Spleen (tissue), 11 donors: ENCODE data around the gene SLC38A8. TPM values are rescaled to one million over a fixed set of nuclear protein-coding genes. Genes with fewer than 3 reads are reported as not detected.

ENCODE experiments used
- DNase-seq: peaks from one replicate; pipeline ENCODE4 v3.0.0-alpha.2; 2020
- H3K27ac ChIP-seq, 8 donors: fragments of 200-600 bp; sonication (generic) in 7 of 8; 1 replicate in 4 of 8; 2 replicates in 4 of 8; pipeline versions ENCODE4 v1.5.0 to v1.8.0; 2016 to 2021; ENCODE audit warnings: inconsistent platforms in 4 of 8, mild to moderate bottlenecking in 4 of 8, moderate library complexity in 1 of 8
- H3K27me3 ChIP-seq, 7 donors: fragments of 200-600 bp; sonication (generic) in 6 of 7; replicated peaks in 1 of 7; 1 replicate in 4 of 7; 2 replicates in 3 of 7; pipeline versions ENCODE4 v1.5.0 to v1.8.0; 2016 to 2021; ENCODE audit warnings: inconsistent platforms in 3 of 7, mild to moderate bottlenecking in 1 of 7
- H3K36me3 ChIP-seq, 6 donors: fragments of 200-600 bp; sonication (generic) in 5 of 6; 1 replicate in 4 of 6; 2 replicates in 2 of 6; pipeline versions ENCODE4 v1.5.0 to v1.8.0; 2016 to 2021; ENCODE audit warnings: inconsistent platforms in 2 of 6
- H3K4me1 ChIP-seq, 6 donors: fragments of 200-600 bp; sonication (generic) in 5 of 6; 1 replicate in 3 of 6; 2 replicates in 3 of 6; pipeline versions ENCODE4 v1.5.0 to v1.8.0; 2016 to 2021; ENCODE audit warnings: inconsistent platforms in 3 of 6
- H3K4me3 ChIP-seq, 8 donors: fragments of 200-600 bp; sonication (generic) in 7 of 8; 1 replicate in 4 of 8; 2 replicates in 4 of 8; pipeline versions ENCODE4 v1.5.0 to v1.8.0; 2016 to 2021; ENCODE audit warnings: inconsistent platforms in 4 of 8, mild to moderate bottlenecking in 4 of 8, moderate library complexity in 2 of 8
- H3K9me3 ChIP-seq, 8 donors: fragments of 200-600 bp; sonication (generic) in 7 of 8; 1 replicate in 4 of 8; 2 replicates in 4 of 8; pipeline versions ENCODE4 v1.5.0 to v1.8.0; 2016 to 2021; ENCODE audit warnings: inconsistent platforms in 4 of 8
- CTCF ChIP-seq, 11 experiments: fragments of 200-600 bp in 7 of 11; fragments of 450-650 bp in 4 of 11; sonication (generic) in 4 of 11; IDR thresholded peaks in 8 of 11; conservative IDR thresholded peaks in 3 of 11; 1 replicate in 7 of 11; 2 replicates in 4 of 11; pipeline versions ENCODE4 v1.4.0 to v1.8.0; 2016 to 2021; ENCODE audit warnings: antibody characterized with exemption in 11 of 11, inconsistent platforms in 4 of 11, mild to moderate bottlenecking in 1 of 11
- POLR2A ChIP-seq, 3 donors: fragments of 450-650 bp; IDR thresholded peaks; one replicate each; pipeline ENCODE4 v1.5.1; 2017; ENCODE audit warnings: antibody characterized with exemption in 3 of 3, mild to moderate bottlenecking in 1 of 3
- POLR2AphosphoS5 ChIP-seq, 3 donors: sonication (generic); formaldehyde crosslinking; IDR thresholded peaks; one replicate each; pipeline ENCODE4 v1.5.1; 2017; ENCODE audit warnings: antibody characterized with exemption in 3 of 3
- WGBS, 5 donors: extraction: QIAGEN DNeasy Blood & Tissue Kit in 3 of 5; methylation state at CpG; one replicate each; pipeline versions ENCODE4 v1.1.5 to v1.1.7; 2013 to 2018; 5-methylcytosine and 5-hydroxymethylcytosine counted together
- intact Hi-C: fragments of 100-400 bp; cut with DNase I; formaldehyde crosslinking; loops from one replicate; pipeline ENCODE4 v1.15.0; 2023; ENCODE audit warnings: low total_unique reads
- polyA plus RNA-seq, 3 donors: library from polyadenylated mRNA; stranded (reverse); fragments of 200-250 nt; gene quantifications; one replicate each; pipeline ENCODE4 v1.2.1, GENCODE V29; 2013
- total RNA-seq, 7 donors: library from RNA; depleted of rRNA in 3 of 7; stranded (reverse); fragments of >200 nt in 3 of 7; fragmentation: NEBNext Ultra II Directional in 4 of 7; extraction: Animal tissue kit (Norgen Biotek cat#: 25700) in 4 of 7; gene quantifications; one replicate each; pipeline versions ENCODE4 v1.1.0 to v1.2.1, GENCODE V29; 2016 to 2021
- donor health status: healthy with polysubstance abuse.
- donor health status: DM: no; HTN: no; CAD: no; lungs with moderate emphysema.
- donor health status: DM: no; HTN: no; CAD: no.
- donor health status: Bipolar disorder and iron deficiency.
- donor health status: healthy.
- donor health status: DM: no; HTN: no; CAD: no.
- donor health status: DM: yes; HTN: yes; CAD: no.

Gene SLC38A8
- total and polyA plus RNA-seq, 10 donors = 0.37 TPM; not detected in 9

GRCh38 chr16:84079664-84080063 is 37.1 kb upstream of the SLC38A8 start:
- H3K9me3 ChIP-seq = no peaks in the 10 kb centered on the region
- TF ChIP-seq POLR2A (IDR thresholded peaks at IDR 0.05) = no peak
- no peak overlapping the region for H3K4me3 ChIP-seq
- no peak for DNase-seq
- H3K4me1 ChIP-seq = peaks cover 0 to 45% (median 12%) of the 10 kb centered on the region in 6 donors
- intact Hi-C loops = loop anchor here (10.0 kb wide), 1 partner anchor 95 kb away; no protein-coding TSS in a partner anchor
- H3K36me3 ChIP-seq = peaks cover 0 to 100% (median 75%) of the 10 kb centered on the region in 6 donors
- 79 to 97% (median 93%) methylated on average over 6 of the region's 6 CpGs for WGBS, 5 donors
- peak overlapping the region in 1 of 8 donors; percentile 30 for H3K27ac ChIP-seq
- H3K27me3 ChIP-seq = no peaks in the 10 kb centered on the region

- no peak for TF ChIP-seq CTCF (IDR thresholded peaks at IDR 0.05 in 8 of 11, conservative IDR thresholded peaks at IDR 0.05 in 3 of 11)
- no peak for TF ChIP-seq POLR2AphosphoS5 (IDR thresholded peaks at IDR 0.05)
- Histone ChIP-seq H3K27ac (no peak overlapping the region), H3K36me3 (peaks cover under 1 to 100% (median 78%) of the 10 kb centered on the region in 6 donors), H3K4me3 (no peak overlapping the region), H3K4me1 (peaks cover 0 to 11% (median 4%) of the 10 kb centered on the region in 6 donors), H3K9me3 (no peaks in the 10 kb centered on the region), H3K27me3 (no peaks in the 10 kb centered on the region)
- intact Hi-C loops = no loop called here
- no peak for DNase-seq
- 93 to 96% (median 93%) methylated on average over 11 of the region's 11 CpGs for WGBS, 5 donors
Observed at GRCh38 chr16:84075376-84075775, 32.8 kb upstream of the SLC38A8 start.

- TF ChIP-seq POLR2AphosphoS5 (IDR thresholded peaks at IDR 0.05) = no peak
- TF ChIP-seq CTCF (IDR thresholded peaks at IDR 0.05 in 8 of 11, conservative IDR thresholded peaks at IDR 0.05 in 3 of 11) = no peak
- TF ChIP-seq POLR2A (IDR thresholded peaks at IDR 0.05) = no peak
- H3K36me3 ChIP-seq = peaks cover 4 to 100% (median 78%) of the 10 kb centered on the region in 6 donors
- intact Hi-C loops = no loop called here
- no peaks in the 10 kb centered on the region for H3K9me3 ChIP-seq
- no peak overlapping the region for H3K27ac ChIP-seq
- peaks cover 0 to 8% (median 2%) of the 10 kb centered on the region in 6 donors for H3K4me1 ChIP-seq
- no peak for DNase-seq
- WGBS, 5 donors = 87 to 99% (median 97%) methylated on average over 3 of the region's 3 CpGs
- H3K27me3 ChIP-seq = no peaks in the 10 kb centered on the region
- no peak overlapping the region for H3K4me3 ChIP-seq
Observed at GRCh38 chr16:84074721-84075120, 32.1 kb upstream of the SLC38A8 start.

GRCh38 chr16:84072014-84072413 is 29.4 kb upstream of the SLC38A8 start:
- H3K9me3 ChIP-seq = no peaks in the 10 kb centered on the region
- no peak for DNase-seq
- peaks cover 0 to 23% (median 0%) of the 10 kb centered on the region in 6 donors for H3K4me1 ChIP-seq
- no peaks in the 10 kb centered on the region for H3K27me3 ChIP-seq
- H3K27ac ChIP-seq = no peak overlapping the region
- WGBS, 5 donors = 85 to 93% (median 90%) methylated on average over 10 of the region's 10 CpGs
- TF ChIP-seq CTCF (IDR thresholded peaks at IDR 0.05 in 8 of 11, conservative IDR thresholded peaks at IDR 0.05 in 3 of 11) = no peak
- no peak for TF ChIP-seq POLR2A (IDR thresholded peaks at IDR 0.05)
- TF ChIP-seq POLR2AphosphoS5 (IDR thresholded peaks at IDR 0.05) = no peak
- H3K36me3 ChIP-seq = peaks cover 9 to 100% (median 90%) of the 10 kb centered on the region in 6 donors
- intact Hi-C loops = no loop called here
- H3K4me3 ChIP-seq = no peak overlapping the region

GRCh38 chr16:84071121-84071520 is 28.5 kb upstream of the SLC38A8 start:
- WGBS, 5 donors = 83 to 92% (median 87%) methylated on average over 8 of the region's 8 CpGs
- Histone ChIP-seq H3K36me3 (peaks cover 11 to 100% (median 93%) of the 10 kb centered on the region in 6 donors), H3K27ac (no peak overlapping the region), H3K27me3 (no peaks in the 10 kb centered on the region), H3K9me3 (no peaks in the 10 kb centered on the region), H3K4me3 (no peak overlapping the region), H3K4me1 (peaks cover 0 to 23% (median 0%) of the 10 kb centered on the region in 6 donors)
- TF ChIP-seq CTCF (IDR thresholded peaks at IDR 0.05 in 8 of 11, conservative IDR thresholded peaks at IDR 0.05 in 3 of 11) = no peak
- TF ChIP-seq POLR2A (IDR thresholded peaks at IDR 0.05) = no peak
- TF ChIP-seq POLR2AphosphoS5 (IDR thresholded peaks at IDR 0.05) = no peak
- intact Hi-C loops = no loop called here
- no peak for DNase-seq
